K562 (cell line): Measurements from ENCODE around the gene GOLT1A. TPM values are rescaled to one million over a fixed set of nuclear protein-coding genes. Genes with fewer than 3 reads are reported as not detected.
A peak's percentile ranks its signal among the peaks of the same experiment; 100 is the strongest.

Experiments
- C11orf30 ChIP-seq: fragments of 450-650 bp; IDR thresholded peaks from 2 replicates; pipeline ENCODE4 v1.6.1; 2016; ENCODE audit warnings: low read depth, mild to moderate bottlenecking
- CREB1 ChIP-seq, 2 experiments: sonication (generic) in 1 of 2; formaldehyde crosslinking in 1 of 2; IDR thresholded peaks; 2 replicates each; pipeline versions ENCODE4 v1.6.1 to v1.8.0; 2012 to 2022; ENCODE audit warnings: inconsistent platforms in 1 of 2, mild to moderate bottlenecking in 1 of 2, missing genetic modification reagents in 1 of 2, moderate library complexity in 1 of 2
- ELF4 ChIP-seq: fragments of 450-650 bp; formaldehyde crosslinking; IDR thresholded peaks from 2 replicates; pipeline ENCODE4 v1.4.0; 2022; ENCODE audit warnings: missing genetic modification characterization
- KAT7 ChIP-seq: sonication (generic); formaldehyde crosslinking; IDR thresholded peaks from 2 replicates; pipeline ENCODE4 v1.8.0; 2022; ENCODE audit warnings: missing genetic modification reagents, mild to moderate bottlenecking, borderline replicate concordance
- POLR3A ChIP-seq: IDR thresholded peaks from 2 replicates; pipeline ENCODE4 v1.6.1; 2011; ENCODE audit warnings: borderline replicate concordance, mild to moderate bottlenecking, moderate library complexity; ENCODE audit not compliant: insufficient read length, insufficient read depth; ENCODE audit errors: extremely low read depth
- SPI1 ChIP-seq: IDR thresholded peaks from 2 replicates; pipeline ENCODE4 v1.6.1; 2011; ENCODE audit warnings: low read depth, low read length, control low read depth, borderline replicate concordance
- TRIM24 ChIP-seq, 2 experiments: fragments of 450-650 bp; IDR thresholded peaks; 2 replicates each; pipeline ENCODE4 v1.6.1; 2016
- ZNF589 ChIP-seq: fragments of 200-800 bp; sonication (Bioruptor generic); IDR thresholded peaks from 2 replicates; pipeline ENCODE4 v1.6.1; 2016; ENCODE audit warnings: low read depth, missing genetic modification characterization, missing compliant biosample characterization
- ZNF766 ChIP-seq: fragments of 200-800 bp; sonication (Bioruptor generic); conservative IDR thresholded peaks from 2 replicates; pipeline ENCODE4 v1.6.1; 2016; ENCODE audit warnings: missing genetic modification characterization, missing compliant biosample characterization
- polyA plus RNA-seq, 8 experiments: library from polyadenylated mRNA; depleted of rRNA in 4 of 8; stranded (reverse) in 5 of 8; unstranded in 3 of 8; fragments of >200 nt; fragmentation: Nextera tagmentation in 2 of 8; fragmentation: Illumina TruSeq in 1 of 8; extraction: Ambion mirVana in 2 of 8; extraction: Trizol in 1 of 8; gene quantifications; 2 replicates each; pipeline versions ENCODE4 v1.2.1 to v1.2.3, GENCODE V29; 2011 to 2014; ENCODE audit warnings: inconsistent platforms in 1 of 8, missing spikeins in 1 of 8
- total RNA-seq, 7 experiments: library from RNA; depleted of rRNA in 6 of 7; stranded (reverse); fragments of >200 nt in 6 of 7; fragmentation: Illumina TruSeq in 2 of 7; extraction: Trizol in 2 of 7; gene quantifications; 2 replicates each; pipeline versions ENCODE4 v1.2.1 to v1.2.3, GENCODE V29; 2011 to 2021; ENCODE audit warnings: low replicate concordance in 1 of 7
- TF ChIP-seq, protein P1 (sequence below): fragments of 250-450 bp; sonication (Bioruptor Pico); IDR thresholded peaks from 2 replicates; pipeline ENCODE4 v1.5.1; 2021; ENCODE audit warnings: mild to moderate bottlenecking
- TF ChIP-seq, protein P2 (sequence below): fragments of 450-650 bp; IDR thresholded peaks from 2 replicates; pipeline ENCODE4 v1.6.1; 2017; ENCODE audit warnings: antibody characterized with exemption
- TF ChIP-seq, protein P3 (sequence below): fragments of 200-800 bp; sonication (Bioruptor generic); IDR thresholded peaks from 2 replicates; pipeline ENCODE4 v1.6.1; 2017; ENCODE audit warnings: missing genetic modification characterization, missing compliant biosample characterization

The GOLT1A gene
- total and polyA plus RNA-seq, 9 of the 15 experiments (the other 6 are each of a cell fraction or from before 2014, with no cell fraction given) = not detected

DNA sequence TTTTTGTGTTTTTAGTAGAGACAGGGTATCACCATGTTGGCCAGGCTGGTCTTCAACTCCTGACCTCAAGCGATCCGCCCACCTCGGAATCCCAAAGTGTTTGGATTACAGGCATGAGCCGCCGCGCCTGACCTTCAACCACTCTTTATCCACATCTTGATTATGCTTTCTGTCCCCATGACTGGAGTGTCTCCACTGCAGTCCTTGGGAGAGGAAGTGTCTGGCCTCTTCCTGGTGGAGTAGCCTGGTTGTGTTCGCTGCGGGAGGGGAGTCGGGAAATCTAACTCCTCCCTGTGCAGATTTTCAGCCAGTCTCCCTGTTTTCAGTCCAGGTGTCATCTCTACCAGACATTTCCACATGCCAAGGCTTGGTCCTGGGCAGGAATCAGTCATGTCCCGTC lies 27.2 kb downstream of the GOLT1A start (continued):
- TF ChIP-seq, protein P1, sequence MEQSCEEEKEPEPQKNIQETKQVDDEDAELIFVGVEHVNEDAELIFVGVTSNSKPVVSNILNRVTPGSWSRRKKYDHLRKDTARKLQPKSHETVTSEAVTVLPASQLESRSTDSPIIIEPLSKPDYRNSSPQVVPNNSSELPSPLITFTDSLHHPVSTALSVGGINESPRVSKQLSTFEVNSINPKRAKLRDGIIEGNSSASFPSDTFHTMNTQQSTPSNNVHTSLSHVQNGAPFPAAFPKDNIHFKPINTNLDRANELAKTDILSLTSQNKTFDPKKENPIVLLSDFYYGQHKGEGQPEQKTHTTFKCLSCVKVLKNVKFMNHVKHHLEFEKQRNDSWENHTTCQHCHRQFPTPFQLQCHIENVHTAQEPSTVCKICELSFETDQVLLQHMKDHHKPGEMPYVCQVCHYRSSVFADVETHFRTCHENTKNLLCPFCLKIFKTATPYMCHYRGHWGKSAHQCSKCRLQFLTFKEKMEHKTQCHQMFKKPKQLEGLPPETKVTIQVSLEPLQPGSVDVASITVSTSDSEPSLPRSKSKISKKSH (CRISPR knock-in tag) = no peak
- TF ChIP-seq POLR3A (no peak), CREB1 (IDR thresholded peaks at IDR 0.05) (no peak), CREB1 (CRISPR knock-in tag; IDR thresholded peaks at IDR 0.05) (no peak), KAT7 (CRISPR knock-in tag) (no peak), TRIM24 (IDR thresholded peaks at IDR 0.05) (no peak), SPI1 (peak; percentile 47; the same call in 1 of the 2 replicates), ELF4 (CRISPR knock-in tag) (0 out of 2 replicates have a peak, but pooled peaks have one; percentile 18), ZNF589 (CRISPR knock-in tag) (0 out of 2 replicates have a peak, but pooled peaks have one; percentile 30), ZNF766 (CRISPR knock-in tag) (0 out of 2 replicates have a peak, but pooled peaks have one; percentile 16), C11orf30 (no peak)
- TF ChIP-seq, protein P2, sequence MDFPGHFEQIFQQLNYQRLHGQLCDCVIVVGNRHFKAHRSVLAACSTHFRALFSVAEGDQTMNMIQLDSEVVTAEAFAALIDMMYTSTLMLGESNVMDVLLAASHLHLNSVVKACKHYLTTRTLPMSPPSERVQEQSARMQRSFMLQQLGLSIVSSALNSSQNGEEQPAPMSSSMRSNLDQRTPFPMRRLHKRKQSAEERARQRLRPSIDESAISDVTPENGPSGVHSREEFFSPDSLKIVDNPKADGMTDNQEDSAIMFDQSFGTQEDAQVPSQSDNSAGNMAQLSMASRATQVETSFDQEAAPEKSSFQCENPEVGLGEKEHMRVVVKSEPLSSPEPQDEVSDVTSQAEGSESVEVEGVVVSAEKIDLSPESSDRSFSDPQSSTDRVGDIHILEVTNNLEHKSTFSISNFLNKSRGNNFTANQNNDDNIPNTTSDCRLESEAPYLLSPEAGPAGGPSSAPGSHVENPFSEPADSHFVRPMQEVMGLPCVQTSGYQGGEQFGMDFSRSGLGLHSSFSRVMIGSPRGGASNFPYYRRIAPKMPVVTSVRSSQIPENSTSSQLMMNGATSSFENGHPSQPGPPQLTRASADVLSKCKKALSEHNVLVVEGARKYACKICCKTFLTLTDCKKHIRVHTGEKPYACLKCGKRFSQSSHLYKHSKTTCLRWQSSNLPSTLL = no peak
- TF ChIP-seq, protein P3, sequence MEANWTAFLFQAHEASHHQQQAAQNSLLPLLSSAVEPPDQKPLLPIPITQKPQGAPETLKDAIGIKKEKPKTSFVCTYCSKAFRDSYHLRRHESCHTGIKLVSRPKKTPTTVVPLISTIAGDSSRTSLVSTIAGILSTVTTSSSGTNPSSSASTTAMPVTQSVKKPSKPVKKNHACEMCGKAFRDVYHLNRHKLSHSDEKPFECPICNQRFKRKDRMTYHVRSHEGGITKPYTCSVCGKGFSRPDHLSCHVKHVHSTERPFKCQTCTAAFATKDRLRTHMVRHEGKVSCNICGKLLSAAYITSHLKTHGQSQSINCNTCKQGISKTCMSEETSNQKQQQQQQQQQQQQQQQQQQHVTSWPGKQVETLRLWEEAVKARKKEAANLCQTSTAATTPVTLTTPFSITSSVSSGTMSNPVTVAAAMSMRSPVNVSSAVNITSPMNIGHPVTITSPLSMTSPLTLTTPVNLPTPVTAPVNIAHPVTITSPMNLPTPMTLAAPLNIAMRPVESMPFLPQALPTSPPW (CRISPR knock-in tag) = 0 out of 2 replicates have a peak, but pooled peaks have one; percentile 20
